ENCODE measurements around the gene BTBD7. TPM values are rescaled to one million over a fixed set of nuclear protein-coding genes. Genes with fewer than 3 reads are reported as not detected.

BTBD7 gene
- total RNA-seq, 1 experiment from 2014 or later: 30.1 TPM

DNA sequence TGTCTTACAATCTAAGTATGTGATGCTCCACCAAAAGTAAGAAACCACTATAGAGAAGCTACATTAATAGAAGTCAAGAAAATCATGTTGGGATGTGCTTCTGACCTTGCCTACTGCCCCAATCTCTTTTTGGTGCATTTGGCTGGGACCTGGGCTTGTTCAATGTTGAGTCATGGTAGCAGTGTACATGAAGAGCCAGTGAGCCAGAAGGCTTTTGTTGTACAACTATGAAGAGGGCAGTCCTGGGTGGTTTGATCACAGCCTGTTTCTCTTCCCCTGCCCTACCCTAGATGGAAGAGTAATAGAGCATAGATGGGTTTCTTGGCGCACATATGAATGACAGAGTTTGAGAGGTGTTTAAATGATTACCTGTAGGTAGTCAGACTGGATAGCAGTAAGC is 69.4 kb downstream of the BTBD7 start:
- no peak overlapping the region for H2AFZ ChIP-seq
- H3K9me2 ChIP-seq (ENCODE audit: insufficient read depth): no peaks in the 10 kb centered on the region
- H3K4me1 ChIP-seq (replicated peaks; ENCODE audit: insufficient read depth): peaks cover 59% of the 10 kb centered on the region
- no peaks in the 10 kb centered on the region for H3K27me3 ChIP-seq (ENCODE audit: insufficient read depth, low read depth)
- no peak overlapping the region for H3K27ac ChIP-seq
- H3K36me3 ChIP-seq (ENCODE audit: low read depth): peaks cover 25% of the 10 kb centered on the region
- no peak for DNase-seq
- ChIA-PET CTCF (no interaction called here), POLR2A (ENCODE audit: unreplicated experiment) (no interaction called here)
- no peak overlapping the region for H3K4me3 ChIP-seq
- TF ChIP-seq, protein P1, sequence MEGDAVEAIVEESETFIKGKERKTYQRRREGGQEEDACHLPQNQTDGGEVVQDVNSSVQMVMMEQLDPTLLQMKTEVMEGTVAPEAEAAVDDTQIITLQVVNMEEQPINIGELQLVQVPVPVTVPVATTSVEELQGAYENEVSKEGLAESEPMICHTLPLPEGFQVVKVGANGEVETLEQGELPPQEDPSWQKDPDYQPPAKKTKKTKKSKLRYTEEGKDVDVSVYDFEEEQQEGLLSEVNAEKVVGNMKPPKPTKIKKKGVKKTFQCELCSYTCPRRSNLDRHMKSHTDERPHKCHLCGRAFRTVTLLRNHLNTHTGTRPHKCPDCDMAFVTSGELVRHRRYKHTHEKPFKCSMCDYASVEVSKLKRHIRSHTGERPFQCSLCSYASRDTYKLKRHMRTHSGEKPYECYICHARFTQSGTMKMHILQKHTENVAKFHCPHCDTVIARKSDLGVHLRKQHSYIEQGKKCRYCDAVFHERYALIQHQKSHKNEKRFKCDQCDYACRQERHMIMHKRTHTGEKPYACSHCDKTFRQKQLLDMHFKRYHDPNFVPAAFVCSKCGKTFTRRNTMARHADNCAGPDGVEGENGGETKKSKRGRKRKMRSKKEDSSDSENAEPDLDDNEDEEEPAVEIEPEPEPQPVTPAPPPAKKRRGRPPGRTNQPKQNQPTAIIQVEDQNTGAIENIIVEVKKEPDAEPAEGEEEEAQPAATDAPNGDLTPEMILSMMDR (conservative IDR thresholded peaks at IDR 0.05): no peak
- TF ChIP-seq EZH2 (IDR thresholded peaks at IDR 0.05; ENCODE audit: low read depth): no peak
- H4K20me1 ChIP-seq (ENCODE audit: insufficient read depth): no peaks in the 10 kb centered on the region
- 0 out of 2 replicates have a peak overlapping the region, but pooled peaks have one; percentile 47 for H3K4me2 ChIP-seq
- intact Hi-C loops (cut with micrococcal nuclease; ENCODE audit: unreplicated experiment): loop anchor here (2.0 kb wide), 1 partner anchor 45 kb away; no protein-coding TSS in a partner anchor
- no TSS peak for BruUV-seq (replicated peaks)
- peaks cover 14% of the 10 kb centered on the region; the same call in 1 of the 2 replicates for H3K79me2 ChIP-seq (ENCODE audit: low read depth)
- H3K9me3 ChIP-seq (ENCODE audit: insufficient read depth, low read depth): no peaks in the 10 kb centered on the region
- peaks cover 41% of the 10 kb centered on the region for H3F3A ChIP-seq (ENCODE audit: insufficient read depth, low read depth)

DNA sequence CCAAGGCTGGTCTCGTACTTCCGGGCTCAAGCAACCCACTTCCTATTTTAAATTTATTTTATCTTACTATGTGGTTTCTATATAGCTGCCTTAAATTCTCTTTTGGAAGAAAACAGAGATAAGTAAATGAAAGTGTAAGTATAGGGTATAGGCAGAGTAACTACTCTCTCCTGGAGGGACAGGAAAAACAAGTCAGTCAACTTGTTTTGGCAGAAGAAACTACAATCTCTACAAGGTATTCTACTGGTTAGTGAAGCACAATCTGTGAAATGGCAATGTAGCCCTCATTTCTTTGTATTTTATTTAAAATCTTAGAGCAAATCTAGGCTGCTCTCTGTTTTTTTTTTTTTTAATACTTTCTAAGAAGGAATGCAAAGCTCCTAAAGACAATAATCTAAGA is 70.4 kb downstream of the BTBD7 start:
- Histone ChIP-seq H3F3A (ENCODE audit: insufficient read depth, low read depth) (peaks cover 41% of the 10 kb centered on the region), H4K20me1 (ENCODE audit: insufficient read depth) (no peaks in the 10 kb centered on the region), H3K79me2 (ENCODE audit: low read depth) (peaks cover 20% of the 10 kb centered on the region; the same call in 1 of the 2 replicates), H3K4me3 (no peak overlapping the region), H3K36me3 (ENCODE audit: low read depth) (peaks cover 28% of the 10 kb centered on the region), H3K27ac (peak overlapping the region; percentile 52), H3K9me3 (ENCODE audit: insufficient read depth, low read depth) (no peaks in the 10 kb centered on the region), H3K4me2 (peak overlapping the region; percentile 47), H3K9me2 (ENCODE audit: insufficient read depth) (no peaks in the 10 kb centered on the region), H3K27me3 (ENCODE audit: insufficient read depth, low read depth) (no peaks in the 10 kb centered on the region), H2AFZ (no peak overlapping the region), H3K4me1 (replicated peaks; ENCODE audit: insufficient read depth) (peaks cover 68% of the 10 kb centered on the region)
- DNase-seq: peak in 1 of 2 experiments; percentile 79
- POLR2A ChIA-PET (ENCODE audit: unreplicated experiment): no interaction called here
- no TSS peak for BruUV-seq (replicated peaks)
- intact Hi-C loops (cut with micrococcal nuclease; ENCODE audit: unreplicated experiment): loop anchor here (2.0 kb wide), 1 partner anchor 46 kb away; no protein-coding TSS in a partner anchor
- no peak for TF ChIP-seq EZH2 (IDR thresholded peaks at IDR 0.05; ENCODE audit: low read depth)
- TF ChIP-seq, protein P1 (conservative IDR thresholded peaks at IDR 0.05): no peak
- CTCF ChIA-PET: interaction anchor here (0.7 to 1.0 kb wide), 2 partner anchors 22 to 28 kb away, joined by 6 to 9 read pairs; no protein-coding TSS in a partner anchor

DNA sequence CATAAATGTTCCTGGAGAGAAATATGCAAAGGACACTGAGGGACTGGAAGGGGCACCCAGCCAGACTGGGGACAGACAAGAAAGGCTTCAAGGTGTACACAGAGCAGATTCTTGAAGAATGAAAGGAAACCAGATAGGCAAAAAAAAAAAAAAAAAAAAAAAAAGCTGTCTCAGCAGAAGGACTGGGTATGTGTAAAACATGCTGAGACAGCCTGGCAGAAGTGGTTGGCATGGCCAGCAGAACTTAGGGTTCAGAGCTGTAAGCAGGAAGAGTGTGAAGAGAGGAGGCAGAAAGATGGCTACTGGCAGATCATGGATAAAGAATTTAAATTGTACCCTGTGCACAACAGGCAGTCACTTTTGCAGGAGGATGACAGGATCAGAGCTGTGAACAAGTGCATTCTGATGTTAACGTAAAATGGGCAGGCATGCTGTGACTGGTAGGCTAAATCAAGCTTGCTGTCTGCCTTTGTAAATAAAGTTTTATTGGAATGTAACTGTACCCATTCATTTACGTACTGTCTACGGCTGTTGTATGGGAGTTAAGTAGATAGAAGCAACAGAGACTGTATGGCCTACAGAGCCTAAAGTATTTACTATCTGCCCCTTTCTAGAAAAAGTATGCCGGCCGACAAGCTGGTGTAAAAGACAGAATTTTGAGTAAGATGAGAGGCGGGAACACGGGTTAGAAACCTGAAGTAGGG is 83.6 kb downstream of the BTBD7 start:
- no peak for TF ChIP-seq EZH2 (IDR thresholded peaks at IDR 0.05; ENCODE audit: low read depth)
- TF ChIP-seq, protein P1 (conservative IDR thresholded peaks at IDR 0.05): no peak
- Histone ChIP-seq H3K4me2 (no peak overlapping the region), H3K4me3 (no peak overlapping the region), H3K9me2 (ENCODE audit: insufficient read depth) (no peaks in the 10 kb centered on the region), H3K9me3 (ENCODE audit: insufficient read depth, low read depth) (no peaks in the 10 kb centered on the region), H3K27ac (no peak overlapping the region), H4K20me1 (ENCODE audit: insufficient read depth) (no peaks in the 10 kb centered on the region), H3F3A (ENCODE audit: insufficient read depth, low read depth) (peaks cover 5% of the 10 kb centered on the region; the same call in 1 of the 2 replicates), H3K79me2 (ENCODE audit: low read depth) (no peaks in the 10 kb centered on the region), H3K27me3 (ENCODE audit: insufficient read depth, low read depth) (no peaks in the 10 kb centered on the region), H3K4me1 (replicated peaks; ENCODE audit: insufficient read depth) (no peaks in the 10 kb centered on the region), H3K36me3 (ENCODE audit: low read depth) (peaks cover 6% of the 10 kb centered on the region; the same call in 1 of the 2 replicates), H2AFZ (no peak overlapping the region)
- POLR2A ChIA-PET (ENCODE audit: unreplicated experiment): no interaction called here
- intact Hi-C loops (cut with micrococcal nuclease; ENCODE audit: unreplicated experiment): no loop called here
- CTCF ChIA-PET: no interaction called here
- DNase-seq: no peak
- BruUV-seq (replicated peaks): no TSS peak
